ENCODE measurements around the gene DEPDC7.

Gene DEPDC7

DNA sequence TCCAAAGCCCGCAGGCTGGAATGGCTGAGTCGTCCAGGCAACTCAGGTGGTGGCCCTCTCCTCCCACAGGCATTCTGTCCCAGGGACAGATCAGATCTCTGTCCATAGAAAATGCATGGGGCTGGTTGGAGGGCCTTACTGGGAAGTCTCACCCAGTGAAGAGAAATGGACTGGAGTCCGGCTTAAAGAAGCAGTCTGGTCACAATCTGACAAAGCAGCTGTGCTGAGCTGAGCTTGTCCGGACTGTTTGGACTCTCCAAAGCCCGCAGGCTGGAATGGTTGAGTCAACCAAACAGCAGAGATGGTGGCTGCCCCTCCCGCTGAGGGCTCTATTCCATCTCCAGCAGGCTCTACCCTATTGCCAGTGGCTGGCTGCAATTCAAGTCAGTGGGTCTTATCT is 14.4 kb upstream of the DEPDC7 start:
- no peak overlapping the region for H3K27ac ChIP-seq (ENCODE audit: low read length)
- no peaks in the 10 kb centered on the region for H3K9me3 ChIP-seq (ENCODE audit: insufficient read depth, low read depth, low read length)
- no peak overlapping the region for H3K4me3 ChIP-seq (ENCODE audit: low read length)
- no peak overlapping the region for H3K9ac ChIP-seq (ENCODE audit: low read depth, low read length)
- no peaks in the 10 kb centered on the region for H3K4me1 ChIP-seq (ENCODE audit: insufficient read depth, low read length)
- H3K27me3 ChIP-seq (ENCODE audit: insufficient read depth, low read length), result no peaks in the 10 kb centered on the region
- H3K36me3 ChIP-seq (ENCODE audit: insufficient read depth, low read depth, low read length), result no peaks in the 10 kb centered on the region

DNA sequence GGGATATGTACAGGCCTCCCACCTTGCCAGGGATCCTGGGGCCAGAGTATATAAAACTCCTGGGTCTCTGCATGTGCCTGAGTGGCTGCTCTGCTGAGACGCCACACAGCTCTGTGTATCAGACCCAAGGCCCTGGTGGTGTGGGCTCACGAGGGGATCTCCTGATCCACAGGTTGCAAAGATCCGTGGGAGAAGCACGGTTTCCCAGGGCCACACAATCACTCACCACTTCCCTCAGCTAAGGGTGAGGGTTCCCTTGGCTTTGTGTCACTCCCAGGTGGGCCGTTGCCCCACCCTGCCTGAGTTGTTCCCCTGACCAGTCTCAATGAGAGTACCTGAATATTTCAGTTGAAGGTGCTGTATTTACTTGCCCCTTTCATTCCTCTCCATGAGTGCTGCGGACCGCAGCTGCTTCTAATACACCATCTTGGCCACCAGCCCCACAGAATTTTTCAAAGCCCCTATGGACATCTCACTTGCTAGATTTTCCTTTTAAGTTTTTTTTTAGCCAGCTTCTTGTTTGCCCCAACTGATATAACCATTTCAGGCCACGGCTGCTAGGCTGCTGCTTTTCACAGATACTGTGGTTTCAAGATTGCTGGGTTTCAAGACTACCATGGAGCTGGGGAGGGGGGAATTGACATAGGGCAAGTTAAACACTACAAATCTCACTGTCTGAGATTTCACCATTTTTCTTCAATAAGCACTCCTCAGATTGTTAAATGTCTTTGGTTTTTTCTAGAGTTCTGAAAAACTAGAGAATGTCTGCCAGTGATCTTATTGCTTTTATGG is 13.7 kb upstream of the DEPDC7 start:
- Histone ChIP-seq H3K27me3 (ENCODE audit: insufficient read depth, low read length) (no peaks in the 10 kb centered on the region), H3K36me3 (ENCODE audit: insufficient read depth, low read depth, low read length) (no peaks in the 10 kb centered on the region), H3K4me3 (ENCODE audit: low read length) (no peak overlapping the region), H3K27ac (ENCODE audit: low read length) (no peak overlapping the region), H3K4me1 (ENCODE audit: insufficient read depth, low read length) (no peaks in the 10 kb centered on the region), H3K9me3 (ENCODE audit: insufficient read depth, low read depth, low read length) (no peaks in the 10 kb centered on the region), H3K9ac (ENCODE audit: low read depth, low read length) (no peak overlapping the region)

DNA sequence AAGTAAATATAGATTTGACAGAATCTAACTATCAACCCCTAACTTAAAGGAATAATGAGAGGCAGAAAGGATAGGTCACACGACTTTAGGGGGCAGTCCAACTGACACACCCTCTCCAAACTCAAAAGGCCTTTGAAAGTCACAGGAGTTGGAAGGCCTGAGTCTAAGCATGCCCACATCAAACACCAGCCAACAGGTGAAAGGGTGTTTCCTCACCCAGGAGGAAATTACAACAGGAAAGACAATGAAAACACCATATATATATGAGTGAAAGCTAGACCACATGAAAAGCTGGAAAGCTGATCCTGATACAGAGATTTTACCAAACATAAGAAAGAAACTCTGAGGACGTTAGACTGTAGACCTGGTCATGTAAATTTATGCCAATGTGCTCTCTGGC is 10.5 kb upstream of the DEPDC7 start:
- no peaks in the 10 kb centered on the region for H3K4me1 ChIP-seq (ENCODE audit: insufficient read depth, low read length)
- no peaks in the 10 kb centered on the region for H3K36me3 ChIP-seq (ENCODE audit: insufficient read depth, low read depth, low read length)
- H3K27me3 ChIP-seq (ENCODE audit: insufficient read depth, low read length), result no peaks in the 10 kb centered on the region
- no peak overlapping the region for H3K9ac ChIP-seq (ENCODE audit: low read depth, low read length)
- H3K9me3 ChIP-seq (ENCODE audit: insufficient read depth, low read depth, low read length), result no peaks in the 10 kb centered on the region
- no peak overlapping the region for H3K4me3 ChIP-seq (ENCODE audit: low read length)
- H3K27ac ChIP-seq (ENCODE audit: low read length), result no peak overlapping the region

DNA sequence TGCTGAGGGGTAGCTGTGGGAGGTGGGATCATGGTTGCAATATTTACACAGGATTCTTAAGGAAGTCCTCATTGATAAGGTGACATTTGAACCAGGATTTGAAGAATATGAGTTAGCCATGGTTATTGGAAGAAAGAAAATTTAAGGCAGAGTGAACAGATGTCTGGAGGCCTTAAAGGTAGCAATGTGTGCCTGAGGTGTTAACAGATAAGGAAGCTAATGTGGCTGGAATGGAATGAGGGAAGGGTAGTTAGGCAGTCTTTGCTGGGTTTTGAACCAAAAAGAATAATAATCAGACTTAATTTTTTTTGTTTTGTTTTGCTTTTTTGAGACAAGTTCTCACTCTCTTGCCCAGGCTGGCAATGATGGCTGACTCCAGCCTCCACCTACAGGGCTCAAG is 9.7 kb upstream of the DEPDC7 start:
- Histone ChIP-seq H3K27me3 (ENCODE audit: insufficient read depth, low read length) (no peaks in the 10 kb centered on the region), H3K27ac (ENCODE audit: low read length) (no peak overlapping the region), H3K9ac (ENCODE audit: low read depth, low read length) (no peak overlapping the region), H3K36me3 (ENCODE audit: insufficient read depth, low read depth, low read length) (no peaks in the 10 kb centered on the region), H3K4me1 (ENCODE audit: insufficient read depth, low read length) (no peaks in the 10 kb centered on the region), H3K9me3 (ENCODE audit: insufficient read depth, low read depth, low read length) (no peaks in the 10 kb centered on the region), H3K4me3 (ENCODE audit: low read length) (no peak overlapping the region)

DNA sequence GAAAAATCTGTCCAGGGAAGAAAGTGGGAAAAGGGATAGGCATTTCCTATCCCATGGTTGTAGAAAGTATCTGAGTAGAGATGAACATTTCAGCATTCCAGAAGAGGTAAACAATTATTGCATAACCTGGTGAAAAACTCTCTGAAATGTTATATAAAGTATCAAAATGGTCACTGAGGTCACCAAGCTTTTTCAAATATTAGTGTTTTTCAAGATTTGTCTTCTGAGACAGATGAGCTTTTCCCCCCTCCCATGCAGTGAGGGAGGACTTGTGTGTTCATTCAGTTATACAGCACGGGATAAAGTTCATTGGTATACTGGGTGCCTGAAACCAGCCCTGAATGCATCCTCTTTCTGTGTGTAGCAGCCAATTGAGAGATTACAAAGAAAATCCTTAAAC is 1.9 kb upstream of the DEPDC7 start:
- no peaks in the 10 kb centered on the region for H3K9me3 ChIP-seq (ENCODE audit: insufficient read depth, low read depth, low read length)
- no peak overlapping the region for H3K9ac ChIP-seq (ENCODE audit: low read depth, low read length)
- peaks cover 29% of the 10 kb centered on the region for H3K27me3 ChIP-seq (ENCODE audit: insufficient read depth, low read length)
- H3K36me3 ChIP-seq (ENCODE audit: insufficient read depth, low read depth, low read length), result no peaks in the 10 kb centered on the region
- H3K4me3 ChIP-seq (ENCODE audit: low read length), result no peak overlapping the region
- no peak overlapping the region for H3K27ac ChIP-seq (ENCODE audit: low read length)
- H3K4me1 ChIP-seq (ENCODE audit: insufficient read depth, low read length), result peaks cover 9% of the 10 kb centered on the region; the same call in 1 of the 2 replicates

DNA sequence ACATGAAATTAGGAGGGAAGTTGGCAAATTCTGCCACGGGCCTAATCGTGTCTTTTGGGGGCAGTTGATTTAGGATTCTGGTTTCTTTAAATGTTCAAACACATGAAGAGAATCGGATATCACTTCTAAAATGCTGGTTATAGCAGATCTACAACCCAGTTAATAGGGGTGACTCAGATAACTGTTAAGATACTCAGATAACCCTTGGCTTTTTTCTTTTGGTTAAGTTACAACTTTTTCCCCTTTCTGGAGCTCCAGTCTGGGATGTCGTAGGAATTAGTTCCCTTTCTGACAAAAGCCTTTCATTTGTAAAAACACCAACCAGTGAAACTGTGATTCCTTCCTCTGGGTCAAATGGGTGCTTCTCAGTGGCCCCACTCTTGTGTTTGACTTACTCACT is 976 bp downstream of the DEPDC7 start:
- Histone ChIP-seq H3K27me3 (ENCODE audit: insufficient read depth, low read length) (peaks cover 29% of the 10 kb centered on the region), H3K4me1 (ENCODE audit: insufficient read depth, low read length) (peaks cover 9% of the 10 kb centered on the region; the same call in 1 of the 2 replicates), H3K4me3 (ENCODE audit: low read length) (peak overlapping the region; percentile 66), H3K27ac (ENCODE audit: low read length) (no peak overlapping the region), H3K9me3 (ENCODE audit: insufficient read depth, low read depth, low read length) (no peaks in the 10 kb centered on the region), H3K9ac (ENCODE audit: low read depth, low read length) (no peak overlapping the region; the same call in 1 of the 2 replicates), H3K36me3 (ENCODE audit: insufficient read depth, low read depth, low read length) (no peaks in the 10 kb centered on the region)

DNA sequence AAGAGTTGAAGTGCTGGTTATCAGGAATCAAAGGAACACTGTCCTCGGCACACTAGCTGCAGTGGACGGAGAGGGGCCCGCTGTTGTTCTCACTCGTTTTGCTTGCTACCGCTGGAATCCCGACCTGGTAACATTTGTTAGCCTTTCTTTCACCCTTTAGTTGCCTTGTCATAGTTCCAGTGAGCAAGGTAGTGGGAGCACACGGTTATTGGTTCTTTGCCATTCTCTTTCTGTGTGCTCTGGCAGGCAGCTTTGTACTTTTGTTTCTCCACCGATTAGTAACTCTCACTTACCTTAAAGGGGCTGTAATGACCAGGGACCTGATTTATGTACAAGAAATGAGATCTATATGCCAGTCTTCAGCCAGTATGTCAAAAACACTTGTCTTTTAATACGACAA is 1.8 kb downstream of the DEPDC7 start:
- 0 out of 2 replicates have a peak overlapping the region, but pooled peaks have one; percentile 4 for H3K4me3 ChIP-seq (ENCODE audit: low read length)
- H3K4me1 ChIP-seq (ENCODE audit: insufficient read depth, low read length), result peaks cover 9% of the 10 kb centered on the region; the same call in 1 of the 2 replicates
- H3K9me3 ChIP-seq (ENCODE audit: insufficient read depth, low read depth, low read length), result no peaks in the 10 kb centered on the region
- H3K27me3 ChIP-seq (ENCODE audit: insufficient read depth, low read length), result peaks cover 29% of the 10 kb centered on the region
- no peaks in the 10 kb centered on the region for H3K36me3 ChIP-seq (ENCODE audit: insufficient read depth, low read depth, low read length)
- no peak overlapping the region for H3K27ac ChIP-seq (ENCODE audit: low read length)
- no peak overlapping the region for H3K9ac ChIP-seq (ENCODE audit: low read depth, low read length)

DNA sequence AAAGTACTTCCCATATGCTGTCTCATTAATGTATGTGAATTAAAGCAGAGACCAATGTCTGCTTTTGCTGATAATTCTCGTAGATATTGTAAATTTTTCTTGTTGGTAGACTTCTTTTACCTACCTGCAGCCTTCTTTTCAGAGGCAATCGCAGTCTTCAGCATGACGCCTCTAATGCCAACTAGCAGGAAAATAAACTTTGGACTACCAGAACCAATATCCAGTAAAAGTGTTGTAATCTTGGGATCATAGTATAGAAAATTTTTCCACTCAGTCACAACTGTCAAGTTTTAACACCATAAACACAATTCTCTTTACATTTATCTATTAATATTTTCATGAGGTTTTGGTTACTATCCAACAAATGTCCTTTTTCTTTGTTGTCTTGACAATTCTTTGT is 2.3 kb downstream of the DEPDC7 start:
- Histone ChIP-seq H3K4me3 (ENCODE audit: low read length) (no peak overlapping the region), H3K36me3 (ENCODE audit: insufficient read depth, low read depth, low read length) (no peaks in the 10 kb centered on the region), H3K27ac (ENCODE audit: low read length) (no peak overlapping the region), H3K9me3 (ENCODE audit: insufficient read depth, low read depth, low read length) (no peaks in the 10 kb centered on the region), H3K9ac (ENCODE audit: low read depth, low read length) (no peak overlapping the region), H3K27me3 (ENCODE audit: insufficient read depth, low read length) (peaks cover 29% of the 10 kb centered on the region), H3K4me1 (ENCODE audit: insufficient read depth, low read length) (peaks cover 9% of the 10 kb centered on the region; the same call in 1 of the 2 replicates)

DNA sequence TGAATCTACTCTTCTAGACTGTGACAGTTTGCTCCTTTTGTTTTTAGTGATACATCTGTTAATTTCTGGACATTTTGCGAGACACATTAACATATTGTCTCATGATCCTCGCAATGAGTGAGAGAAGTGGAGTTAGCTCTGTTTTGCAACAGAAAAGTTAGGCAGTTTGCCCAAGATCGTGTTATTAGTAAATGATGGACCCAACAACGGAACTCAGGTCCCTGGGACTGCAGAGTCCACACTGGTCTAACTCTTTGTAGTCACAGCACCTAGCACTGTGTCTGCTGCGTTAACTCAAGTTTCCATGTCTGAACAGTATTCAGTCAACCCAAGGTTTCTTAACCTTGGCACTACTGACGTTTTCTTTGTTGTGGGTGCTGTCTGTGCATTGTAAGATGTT is 3.2 kb downstream of the DEPDC7 start:
- H3K27ac ChIP-seq (ENCODE audit: low read length), result no peak overlapping the region
- H3K9ac ChIP-seq (ENCODE audit: low read depth, low read length), result no peak overlapping the region
- peaks cover 9% of the 10 kb centered on the region; the same call in 1 of the 2 replicates for H3K4me1 ChIP-seq (ENCODE audit: insufficient read depth, low read length)
- H3K36me3 ChIP-seq (ENCODE audit: insufficient read depth, low read depth, low read length), result no peaks in the 10 kb centered on the region
- no peak overlapping the region for H3K4me3 ChIP-seq (ENCODE audit: low read length)
- H3K9me3 ChIP-seq (ENCODE audit: insufficient read depth, low read depth, low read length), result no peaks in the 10 kb centered on the region
- peaks cover 29% of the 10 kb centered on the region for H3K27me3 ChIP-seq (ENCODE audit: insufficient read depth, low read length)

DNA sequence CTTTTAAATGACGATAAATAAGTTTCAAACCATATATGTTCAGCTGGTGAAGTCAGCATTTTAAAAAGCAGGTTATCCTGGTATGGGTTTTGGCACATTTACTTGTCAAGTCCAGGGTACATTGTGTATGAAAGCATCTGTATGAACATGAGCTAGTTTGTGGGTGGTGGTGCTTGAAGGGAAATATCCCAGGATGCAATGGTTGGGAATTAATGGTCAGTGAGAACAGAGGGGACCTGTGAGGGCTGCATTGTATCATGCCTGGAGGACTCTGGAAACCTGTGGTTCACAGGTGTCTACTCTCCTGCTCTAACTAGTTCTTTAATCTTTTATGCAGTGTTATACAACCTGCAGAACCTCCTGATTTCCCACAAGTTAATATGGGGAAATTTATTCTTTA is 5.8 kb downstream of the DEPDC7 start:
- no peak overlapping the region for H3K4me3 ChIP-seq (ENCODE audit: low read length)
- peaks cover 17% of the 10 kb centered on the region for H3K27me3 ChIP-seq (ENCODE audit: insufficient read depth, low read length)
- no peaks in the 10 kb centered on the region for H3K36me3 ChIP-seq (ENCODE audit: insufficient read depth, low read depth, low read length)
- no peak overlapping the region for H3K27ac ChIP-seq (ENCODE audit: low read length)
- no peaks in the 10 kb centered on the region for H3K9me3 ChIP-seq (ENCODE audit: insufficient read depth, low read depth, low read length)
- no peak overlapping the region for H3K9ac ChIP-seq (ENCODE audit: low read depth, low read length)
- peaks cover 8% of the 10 kb centered on the region; the same call in 1 of the 2 replicates for H3K4me1 ChIP-seq (ENCODE audit: insufficient read depth, low read length)

DNA sequence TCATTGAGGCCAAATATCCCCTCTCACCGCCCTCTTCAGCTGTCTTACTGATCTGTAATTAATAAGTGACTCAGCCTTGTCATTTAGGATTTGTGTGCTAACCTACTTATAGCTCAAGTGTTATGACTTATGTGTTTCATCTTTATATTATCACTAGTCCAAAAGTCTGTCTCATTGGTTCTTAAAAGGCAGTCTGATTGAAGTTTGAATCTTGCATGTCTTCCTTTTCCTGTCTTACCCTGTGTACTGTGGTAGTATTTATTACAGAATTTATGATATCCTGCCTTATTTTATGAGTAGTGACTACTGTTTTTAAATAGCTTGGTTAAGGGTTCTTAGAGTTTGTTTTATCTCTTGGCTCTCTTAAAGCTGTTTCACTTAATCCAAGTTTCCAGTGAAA is 6.3 kb downstream of the DEPDC7 start:
- H3K4me3 ChIP-seq (ENCODE audit: low read length), result no peak overlapping the region
- H3K4me1 ChIP-seq (ENCODE audit: insufficient read depth, low read length), result peaks cover 3% of the 10 kb centered on the region; the same call in 1 of the 2 replicates
- H3K9me3 ChIP-seq (ENCODE audit: insufficient read depth, low read depth, low read length), result no peaks in the 10 kb centered on the region
- H3K27ac ChIP-seq (ENCODE audit: low read length), result no peak overlapping the region
- no peaks in the 10 kb centered on the region for H3K36me3 ChIP-seq (ENCODE audit: insufficient read depth, low read depth, low read length)
- H3K27me3 ChIP-seq (ENCODE audit: insufficient read depth, low read length), result peaks cover 13% of the 10 kb centered on the region
- no peak overlapping the region for H3K9ac ChIP-seq (ENCODE audit: low read depth, low read length)

DNA sequence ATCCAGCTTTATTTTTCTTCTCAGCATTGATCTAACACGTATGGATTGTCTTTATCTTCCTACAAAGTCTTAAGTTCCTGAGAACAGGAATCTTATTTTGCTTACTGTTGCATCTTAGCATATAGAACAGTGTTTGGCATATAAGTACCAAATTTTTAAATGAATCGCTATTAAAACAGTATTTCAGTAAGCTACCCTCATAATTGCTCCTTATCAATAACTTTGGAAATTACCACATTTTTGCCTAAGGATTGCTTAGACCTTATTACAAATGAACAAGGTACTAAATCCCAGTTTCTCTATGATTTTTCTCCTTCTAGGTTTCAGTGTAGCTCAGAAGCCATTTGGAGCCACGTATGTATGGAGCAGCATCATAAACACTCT is 9.7 kb downstream of the DEPDC7 start:
- no peaks in the 10 kb centered on the region for H3K9me3 ChIP-seq (ENCODE audit: insufficient read depth, low read depth, low read length)
- H3K27ac ChIP-seq (ENCODE audit: low read length), result no peak overlapping the region
- H3K4me1 ChIP-seq (ENCODE audit: insufficient read depth, low read length), result no peaks in the 10 kb centered on the region
- no peaks in the 10 kb centered on the region for H3K27me3 ChIP-seq (ENCODE audit: insufficient read depth, low read length)
- H3K4me3 ChIP-seq (ENCODE audit: low read length), result no peak overlapping the region
- no peaks in the 10 kb centered on the region for H3K36me3 ChIP-seq (ENCODE audit: insufficient read depth, low read depth, low read length)
- no peak overlapping the region for H3K9ac ChIP-seq (ENCODE audit: low read depth, low read length)
